ENCODE measurements around the gene PYM1. TPM values are rescaled to one million over a fixed set of nuclear protein-coding genes. Genes with fewer than 3 reads are reported as not detected.

PYM1 gene
- total and polyA plus RNA-seq, 2 of the 13 experiments (the other 11 are each of a cell fraction or from before 2014, with no cell fraction given): 44.0 to 51.8 TPM

- in situ Hi-C loops (cut with HindIII; ENCODE audit: extremely low pct_ligation_motif_present, low pct_unique_long_range_greater_than_20kb): no loop called here
- POLR2A ChIA-PET: no interaction called here
Measured at GRCh38 chr12:55942055-55942454, 14.4 kb upstream of the PYM1 start.

More at GRCh38 chr12:55942055-55942454, 14.4 kb upstream of the PYM1 start:
- Histone ChIP-seq H3K4me2 (ENCODE audit: low read depth, low read length) (no peak overlapping the region), H3K9ac (ENCODE audit: insufficient read depth, low read depth, low read length) (no peak overlapping the region), H4K20me1 (ENCODE audit: insufficient read depth, low read length) (no peaks in the 10 kb centered on the region), H3K79me2 (ENCODE audit: insufficient read depth, low read length) (no peaks in the 10 kb centered on the region), H3K9me3 (ENCODE audit: low read length) (no peaks in the 10 kb centered on the region), H3K4me1 (ENCODE audit: insufficient read depth, low read length) (peaks cover 11% of the 10 kb centered on the region), H3K27me3 (ENCODE audit: control insufficient read depth in 1 of 2, insufficient read depth in 2 of 2, low read length in 2 of 2) (no peaks in the 10 kb centered on the region), H3K36me3 (replicated peaks in 1 of 2; ENCODE audit: control insufficient read depth in 1 of 2, insufficient read depth in 2 of 2, low read length in 2 of 2) (no peaks in the 10 kb centered on the region), H3K27ac (ENCODE audit: extremely low read length, insufficient read depth, low read length) (no peak overlapping the region), H3K4me3 (replicated peaks in 1 of 3; ENCODE audit: insufficient read depth in 1 of 3, low read depth in 2 of 3, low read length in 3 of 3) (no peak overlapping the region), H2AFZ (ENCODE audit: low read length) (no peak overlapping the region)
- 32% methylated on average over 4 of the region's 4 CpGs for WGBS (ENCODE audit: low lambda C conversion rate)
- TF ChIP-seq TP53 (CRISPR knock-in tag; conservative IDR thresholded peaks at IDR 0.05) (no peak), FUBP1 (CRISPR knock-in tag; IDR thresholded peaks at IDR 0.05; ENCODE audit: borderline replicate concordance) (no peak), YY1 (IDR thresholded peaks at IDR 0.05; ENCODE audit: insufficient read depth, insufficient replicate concordance, low read depth, low read length) (no peak), ZNF230 (CRISPR knock-in tag; IDR thresholded peaks at IDR 0.05) (no peak), ZNF841 (CRISPR knock-in tag; IDR thresholded peaks at IDR 0.05; ENCODE audit: borderline replicate concordance) (no peak), HNRNPL (IDR thresholded peaks at IDR 0.05; ENCODE audit: low read depth, low read length) (no peak), MLXIP (CRISPR knock-in tag; IDR thresholded peaks at IDR 0.05; ENCODE audit: borderline replicate concordance) (no peak)
- DNase-seq (ENCODE audit: low spot score) (no peak), ATAC-seq (no peak), FAIRE-seq (no peak)
- intact Hi-C loops (cut with micrococcal nuclease; ENCODE audit: unreplicated experiment): no loop called here
- no TSS peak for BruUV-seq (replicated peaks)
- CTCF ChIA-PET (ENCODE audit: low intra/inter-chr PET ratio, low total read pairs): no interaction called here

All from HepG2 (cell line).